GM12878 (cell line): ENCODE data around the gene PACS2. TPM values are rescaled to one million over a fixed set of nuclear protein-coding genes. Genes with fewer than 3 reads are reported as not detected.

Experiments used
- ATAC-seq: fragments of 200-7000 bp; cut with Tn5 transposase; 3 replicates; pipeline ENCODE4 v1.9.1; 2020; ENCODE audit warnings: mild to moderate bottlenecking, moderate library complexity
- BruUV-seq: library from RNA; stranded (reverse); fragments of 400-500 nt; replicated peaks from 2 replicates; lab custom pipeline; 2021; lab: Mats Ljungman, UMichigan
- CTCF ChIA-PET: fragments of 300-600 bp; sonication (Branson Sonifier 250); formaldehyde crosslinking; extraction: SDS; loops from one replicate; lab custom pipeline; 2021; ENCODE audit warnings: inconsistent platforms; lab: Yijun Ruan, JAX
- POLR2A ChIA-PET: fragments of 350-600 bp; formaldehyde crosslinking; extraction: SDS; loops from one replicate; lab custom pipeline; 2021; ENCODE audit warnings: inconsistent platforms; lab: Charles Lee
- RAD21 ChIA-PET: fragments of 300-600 bp; sonication (Branson Sonifier 250); formaldehyde crosslinking; loops from one replicate; lab custom pipeline; 2023; ENCODE audit warnings: antibody characterized with exemption; ENCODE audit not compliant: unreplicated experiment; lab: Charles Lee
- SMC1A ChIA-PET: fragments of 300-600 bp; sonication (Branson Sonifier 250); formaldehyde crosslinking; loops from one replicate; lab custom pipeline; 2023; ENCODE audit not compliant: unreplicated experiment, uncharacterized antibody; lab: Charles Lee
- DNase-seq: peaks from one replicate; pipeline ENCODE4 v3.0.0-alpha.2; 2011; ENCODE audit warnings: low read depth, low spot score
- FAIRE-seq: peaks from 3 replicates; lab custom pipeline; 2011; peaks lifted over from hg19 to GRCh38; lab: Jason Lieb, UNC
- H2AFZ ChIP-seq: 2 replicates; pipeline ENCODE4 v1.6.0; 2011; ENCODE audit warnings: low read depth, low read length, control low read depth; ENCODE audit not compliant: control insufficient read depth
- H3K27ac ChIP-seq: 2 replicates; pipeline ENCODE4 v1.5.1; 2011; ENCODE audit warnings: control low read depth; ENCODE audit not compliant: control insufficient read depth, insufficient read depth
- H3K27me3 ChIP-seq, 2 experiments: replicated peaks in 1 of 2; 2 replicates each; pipeline versions ENCODE4 v1.6.0 to v1.6.1; 2011; ENCODE audit warnings: low read length in 1 of 2; ENCODE audit not compliant: control insufficient read depth in 2 of 2, insufficient read depth in 2 of 2
- H3K36me3 ChIP-seq, 2 experiments: 2 replicates each; pipeline ENCODE4 v1.5.1; 2011; ENCODE audit warnings: low read length in 1 of 2; ENCODE audit not compliant: control insufficient read depth in 2 of 2, insufficient read depth in 2 of 2
- H3K4me1 ChIP-seq: 2 replicates; pipeline ENCODE4 v1.6.1; 2011; ENCODE audit warnings: mild to moderate bottlenecking, low read length, moderate library complexity, mixed read lengths; ENCODE audit not compliant: control insufficient read depth, insufficient read depth
- H3K4me2 ChIP-seq: 2 replicates; pipeline ENCODE4 v1.6.0; 2011; ENCODE audit warnings: control low read depth; ENCODE audit not compliant: control insufficient read depth, insufficient read depth
- H3K4me3 ChIP-seq: fragments of 200-600 bp; sonication (generic); 2 replicates; pipeline ENCODE4 v1.5.1; 2016
- H3K79me2 ChIP-seq: 2 replicates; pipeline ENCODE4 v1.6.0; 2011; ENCODE audit warnings: low read length; ENCODE audit not compliant: control insufficient read depth, insufficient read depth
- H3K9ac ChIP-seq: 2 replicates; pipeline ENCODE4 v1.8.0; 2011; ENCODE audit warnings: low read length, control low read depth, mixed read lengths; ENCODE audit not compliant: control insufficient read depth, insufficient read depth
- H3K9me3 ChIP-seq: replicated peaks from 3 replicates; pipeline ENCODE4 v1.5.1; 2011; ENCODE audit warnings: mild to moderate bottlenecking, low read length; ENCODE audit not compliant: control insufficient read depth, insufficient read depth
- H4K20me1 ChIP-seq: 2 replicates; pipeline ENCODE4 v1.6.0; 2011; ENCODE audit not compliant: control insufficient read depth, insufficient read depth
- BCLAF1 ChIP-seq: fragments of 450-650 bp; IDR thresholded peaks from 2 replicates; pipeline ENCODE4 v1.6.1; 2017; ENCODE audit warnings: antibody characterized with exemption, mild to moderate bottlenecking, moderate library complexity
- CEBPB ChIP-seq, 2 experiments: fragments of 150-350 bp in 1 of 2; IDR thresholded peaks; 2 replicates each; pipeline ENCODE4 v1.6.1; 2012 to 2014; ENCODE audit warnings: low read depth in 2 of 2, low read length in 2 of 2, borderline replicate concordance in 1 of 2, inconsistent platforms in 1 of 2
- CHD2 ChIP-seq: IDR thresholded peaks from 2 replicates; pipeline ENCODE4 v1.6.1; 2011; ENCODE audit warnings: low read depth, low read length, improper control_type of control experiment, borderline replicate concordance
- FOS ChIP-seq: IDR thresholded peaks from 3 replicates; pipeline ENCODE4 v1.6.1; 2011; ENCODE audit warnings: borderline replicate concordance; ENCODE audit not compliant: insufficient read length; ENCODE audit errors: extremely low read depth
- HDAC6 ChIP-seq: fragments of 200-600 bp; sonication (generic); IDR thresholded peaks from one replicate; pipeline ENCODE4 v1.8.0; 2017; ENCODE audit warnings: antibody characterized with exemption; ENCODE audit not compliant: unreplicated experiment
- JUND ChIP-seq: IDR thresholded peaks from 2 replicates; pipeline ENCODE4 v1.6.1; 2012; ENCODE audit warnings: low read depth, mild to moderate bottlenecking, low read length, improper control_type of control experiment, moderate library complexity
- NFYB ChIP-seq: IDR thresholded peaks from 2 replicates; pipeline ENCODE4 v1.6.1; 2011; ENCODE audit warnings: low read depth, mild to moderate bottlenecking, low read length, improper control_type of control experiment, moderate library complexity; ENCODE audit not compliant: insufficient read depth
- POLR2AphosphoS5 ChIP-seq: IDR thresholded peaks from 2 replicates; pipeline ENCODE4 v1.6.1; 2011; ENCODE audit warnings: mild to moderate bottlenecking, low read length, inconsistent platforms
- RAD51 ChIP-seq: fragments of 450-650 bp; IDR thresholded peaks from 2 replicates; pipeline ENCODE4 v1.6.1; 2016; ENCODE audit warnings: moderate library complexity, mild to moderate bottlenecking, inconsistent platforms
- RBBP5 ChIP-seq: fragments of 200-600 bp; sonication (generic); conservative IDR thresholded peaks from 2 replicates; pipeline ENCODE4 v1.6.1; 2016
- SP1 ChIP-seq: IDR thresholded peaks from one replicate; pipeline ENCODE4 v1.6.1; 2011; ENCODE audit warnings: low read depth, low read length
- WGBS: methylation state at CpG from one replicate; pipeline ENCODE4 v1.1.6; 2016; ENCODE audit warnings: low lambda C conversion rate; ENCODE audit not compliant: insufficient replicate concordance, insufficient coverage; ENCODE audit errors: missing lambda C conversion rate; 5-methylcytosine and 5-hydroxymethylcytosine counted together
- in situ Hi-C: fragments of 300-500 bp; cut with MboI; formaldehyde crosslinking; loops from 9 replicates; pipeline ENCODE4 v1.14.3; 2018; ENCODE audit warnings: mixed read lengths
- intact Hi-C: fragments of 100-400 bp; cut with micrococcal nuclease; formaldehyde crosslinking; loops from one replicate; pipeline ENCODE4 v1.14.2; 2022; ENCODE audit not compliant: unreplicated experiment
- polyA plus RNA-seq, 11 experiments: library from polyadenylated mRNA; depleted of rRNA in 4 of 11; unstranded in 6 of 11; stranded (reverse) in 5 of 11; fragments of >200 nt; fragmentation: Nextera tagmentation in 4 of 11; fragmentation: Illumina TruSeq in 1 of 11; extraction: Ambion mirVana in 4 of 11; extraction: Trizol in 1 of 11; gene quantifications; 1 replicate in 1 of 11; 2 replicates in 10 of 11; pipeline versions ENCODE4 v1.2.1 to v1.2.3, GENCODE V29; 2011 to 2016; ENCODE audit warnings: inconsistent platforms in 2 of 11, missing spikeins in 2 of 11, low read depth in 1 of 11
- total RNA-seq, 4 experiments: library from RNA; depleted of rRNA in 3 of 4; stranded (reverse); fragments of >200 nt in 3 of 4; fragmentation: Illumina TruSeq in 1 of 4; extraction: Trizol in 1 of 4; gene quantifications; 2 replicates each; pipeline versions ENCODE4 v1.2.1 to v1.2.3, GENCODE V29; 2013 to 2021

The PACS2 gene
- total and polyA plus RNA-seq, 10 of the 15 experiments (the other 5 are each of a cell fraction or from before 2014, with no cell fraction given), result 0.21 to 37.3 (median 9.4) TPM

- no peak for TF ChIP-seq BCLAF1
- TF ChIP-seq, all 136 proteins: peak for 0
Measured at GRCh38 chr14:105305791-105306190, 8.8 kb upstream of the PACS2 start (continued).

- no peak; the same call in 2 of the 3 replicates for ATAC-seq
- RAD21 ChIA-PET, result no interaction called here
- SMC1A ChIA-PET, result no interaction called here
- no peak overlapping the region for H3K27ac ChIP-seq
- no peaks in the 10 kb centered on the region for H3K36me3 ChIP-seq
- H3K9me3 ChIP-seq, result no peaks in the 10 kb centered on the region
- CTCF ChIA-PET, result interaction anchor here (1.1 kb wide), 1 partner anchor 13 kb away, joined by 3 read pairs; no protein-coding TSS in a partner anchor
- BruUV-seq, result no TSS peak
- POLR2A ChIA-PET, result no interaction called here
- WGBS, result 19% methylated on average over 4 of the region's 4 CpGs
- no peak for DNase-seq
- no peaks in the 10 kb centered on the region for H3K79me2 ChIP-seq
- intact Hi-C loops, result no loop called here
- no peaks in the 10 kb centered on the region for H3K4me1 ChIP-seq
- no peak overlapping the region for H2AFZ ChIP-seq
- TF ChIP-seq HDAC6 (no peak), SP1 (no peak), NFYB (no peak), POLR2AphosphoS5 (no peak), JUND (no peak), RBBP5 (no peak), CHD2 (no peak), RAD51 (no peak), CEBPB (IDR thresholded peaks at IDR 0.05; ENCODE audit: borderline replicate concordance in 1 of 2, low read depth in 2 of 2, low read length in 2 of 2) (no peak), FOS (no peak)
- no peak overlapping the region for H3K4me2 ChIP-seq
- H3K27me3 ChIP-seq, result no peaks in the 10 kb centered on the region; a peak in 1 of 4 replicates
- no peak overlapping the region for H3K4me3 ChIP-seq
- no peaks in the 10 kb centered on the region for H4K20me1 ChIP-seq
- FAIRE-seq, result no peak
- in situ Hi-C loops, result no loop called here
- H3K9ac ChIP-seq, result no peak overlapping the region
Measured at GRCh38 chr14:105307052-105307727, 7.4 kb upstream of the PACS2 start.
